ENCODE data around the gene PDE4B. TPM values are rescaled to one million over a fixed set of nuclear protein-coding genes. Genes with fewer than 3 reads are reported as not detected.

PDE4B gene
- total RNA-seq, 1 donor from 2014 or later = 7.2 TPM

DNA sequence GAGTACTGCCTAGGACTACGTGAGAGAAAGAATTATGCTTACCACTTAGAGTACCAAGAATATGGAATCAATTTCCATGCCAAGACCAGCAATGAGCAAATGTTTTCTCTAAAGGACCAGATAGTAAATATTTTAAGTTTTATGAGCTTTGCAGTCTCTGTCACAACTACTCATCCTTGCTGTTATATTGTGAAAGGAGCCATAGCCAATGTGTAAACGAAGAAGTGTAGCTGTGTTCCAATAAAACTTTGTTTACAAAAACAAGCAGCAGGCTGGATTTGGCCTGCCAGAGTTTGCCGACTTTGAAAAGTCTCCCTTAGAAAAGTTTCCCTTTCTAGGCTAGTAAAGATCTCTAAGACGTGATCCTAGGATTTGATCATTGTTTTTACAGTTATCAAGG is 128.8 kb downstream of the PDE4B start:
- H3K36me3 Mint-ChIP-seq (ENCODE audit: unreplicated experiment) = no peaks in the 10 kb centered on the region
- DNase-seq = no peak
- no peaks in the 10 kb centered on the region for H3K4me1 Mint-ChIP-seq (ENCODE audit: low read depth, unreplicated experiment)
- no peak overlapping the region for H3K4me3 Mint-ChIP-seq (ENCODE audit: unreplicated experiment)
- no peaks in the 10 kb centered on the region for H3K27me3 Mint-ChIP-seq (ENCODE audit: unreplicated experiment)
- TF ChIP-seq, protein P1, sequence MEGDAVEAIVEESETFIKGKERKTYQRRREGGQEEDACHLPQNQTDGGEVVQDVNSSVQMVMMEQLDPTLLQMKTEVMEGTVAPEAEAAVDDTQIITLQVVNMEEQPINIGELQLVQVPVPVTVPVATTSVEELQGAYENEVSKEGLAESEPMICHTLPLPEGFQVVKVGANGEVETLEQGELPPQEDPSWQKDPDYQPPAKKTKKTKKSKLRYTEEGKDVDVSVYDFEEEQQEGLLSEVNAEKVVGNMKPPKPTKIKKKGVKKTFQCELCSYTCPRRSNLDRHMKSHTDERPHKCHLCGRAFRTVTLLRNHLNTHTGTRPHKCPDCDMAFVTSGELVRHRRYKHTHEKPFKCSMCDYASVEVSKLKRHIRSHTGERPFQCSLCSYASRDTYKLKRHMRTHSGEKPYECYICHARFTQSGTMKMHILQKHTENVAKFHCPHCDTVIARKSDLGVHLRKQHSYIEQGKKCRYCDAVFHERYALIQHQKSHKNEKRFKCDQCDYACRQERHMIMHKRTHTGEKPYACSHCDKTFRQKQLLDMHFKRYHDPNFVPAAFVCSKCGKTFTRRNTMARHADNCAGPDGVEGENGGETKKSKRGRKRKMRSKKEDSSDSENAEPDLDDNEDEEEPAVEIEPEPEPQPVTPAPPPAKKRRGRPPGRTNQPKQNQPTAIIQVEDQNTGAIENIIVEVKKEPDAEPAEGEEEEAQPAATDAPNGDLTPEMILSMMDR (IDR thresholded peaks at IDR 0.05; ENCODE audit: partially characterized antibody, unreplicated experiment) = no peak
- H3K9me3 Mint-ChIP-seq (ENCODE audit: unreplicated experiment) = no peaks in the 10 kb centered on the region
- H3K27ac Mint-ChIP-seq (ENCODE audit: unreplicated experiment) = no peak overlapping the region

DNA sequence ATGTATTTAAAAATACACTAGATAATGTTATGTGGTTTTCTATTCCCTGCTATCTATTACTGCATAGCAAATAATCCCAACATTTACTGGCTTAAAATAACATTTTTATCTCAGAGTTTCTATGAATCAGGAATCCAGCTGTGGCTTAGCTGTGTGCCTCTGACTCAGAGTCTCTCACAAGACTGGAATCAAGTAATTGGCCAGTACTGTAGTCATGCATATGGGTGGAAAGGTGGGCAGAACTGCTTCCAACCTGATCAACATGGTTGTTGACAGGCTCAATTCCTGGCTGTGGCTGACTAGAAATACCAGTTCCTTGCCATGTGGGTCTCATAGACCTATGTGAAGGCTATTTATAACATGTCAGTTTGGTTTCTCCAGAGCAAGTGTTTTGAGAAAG is 131.8 kb downstream of the PDE4B start:
- Mint-ChIP-seq H3K4me1 (ENCODE audit: low read depth, unreplicated experiment) (no peaks in the 10 kb centered on the region), H3K27ac (ENCODE audit: unreplicated experiment) (no peak overlapping the region), H3K27me3 (ENCODE audit: unreplicated experiment) (no peaks in the 10 kb centered on the region), H3K36me3 (ENCODE audit: unreplicated experiment) (no peaks in the 10 kb centered on the region), H3K9me3 (ENCODE audit: unreplicated experiment) (no peaks in the 10 kb centered on the region), H3K4me3 (ENCODE audit: unreplicated experiment) (no peak overlapping the region)
- DNase-seq = no peak
- TF ChIP-seq, protein P1 (IDR thresholded peaks at IDR 0.05; ENCODE audit: partially characterized antibody, unreplicated experiment) = no peak

DNA sequence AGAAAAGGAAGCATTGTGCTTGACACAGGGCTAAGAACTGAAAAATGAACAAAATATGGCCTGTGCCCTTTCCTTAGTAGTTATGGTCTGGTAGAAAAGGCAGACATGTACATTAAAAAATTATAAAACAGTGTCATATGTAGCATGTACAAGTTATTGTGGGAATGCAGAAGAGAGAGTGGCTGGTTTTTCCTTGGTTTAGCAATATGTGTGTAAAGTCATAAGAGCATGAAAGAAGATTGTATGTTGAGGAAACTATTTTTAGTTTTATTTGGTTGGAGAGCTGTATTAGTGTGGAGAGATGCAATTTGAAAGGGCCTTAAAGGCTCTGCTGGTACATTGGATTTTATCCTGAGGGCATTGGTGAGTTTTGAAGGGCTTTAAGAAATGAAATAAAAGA is 145.8 kb downstream of the PDE4B start:
- TF ChIP-seq, protein P1 (IDR thresholded peaks at IDR 0.05; ENCODE audit: partially characterized antibody, unreplicated experiment) = no peak
- DNase-seq = no peak
- Mint-ChIP-seq H3K4me1 (ENCODE audit: low read depth, unreplicated experiment) (no peaks in the 10 kb centered on the region), H3K4me3 (ENCODE audit: unreplicated experiment) (no peak overlapping the region), H3K9me3 (ENCODE audit: unreplicated experiment) (no peaks in the 10 kb centered on the region), H3K27me3 (ENCODE audit: unreplicated experiment) (no peaks in the 10 kb centered on the region), H3K27ac (ENCODE audit: unreplicated experiment) (no peak overlapping the region), H3K36me3 (ENCODE audit: unreplicated experiment) (no peaks in the 10 kb centered on the region)

DNA sequence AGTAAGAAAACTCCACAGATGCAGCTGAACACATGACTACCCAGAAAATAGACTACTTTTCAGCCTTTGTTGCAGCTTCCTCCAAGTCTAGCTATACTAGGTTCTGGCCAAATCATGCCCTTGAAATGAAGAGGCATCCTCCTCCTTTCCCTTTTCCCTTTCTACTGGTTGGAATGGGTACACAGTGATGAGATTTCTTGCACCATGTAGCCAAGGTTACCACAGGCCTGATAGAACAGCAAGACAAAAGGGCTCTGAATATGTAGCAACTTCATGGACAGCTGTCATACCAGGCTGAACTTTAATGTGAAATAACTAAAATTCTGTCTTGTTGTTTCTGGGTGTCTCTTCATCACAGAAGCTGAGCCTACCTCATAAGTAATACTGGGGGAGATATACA is 146.5 kb downstream of the PDE4B start:
- no peaks in the 10 kb centered on the region for H3K36me3 Mint-ChIP-seq (ENCODE audit: unreplicated experiment)
- H3K9me3 Mint-ChIP-seq (ENCODE audit: unreplicated experiment) = no peaks in the 10 kb centered on the region
- H3K4me3 Mint-ChIP-seq (ENCODE audit: unreplicated experiment) = no peak overlapping the region
- no peak overlapping the region for H3K27ac Mint-ChIP-seq (ENCODE audit: unreplicated experiment)
- TF ChIP-seq, protein P1 (IDR thresholded peaks at IDR 0.05; ENCODE audit: partially characterized antibody, unreplicated experiment) = no peak
- H3K4me1 Mint-ChIP-seq (ENCODE audit: low read depth, unreplicated experiment) = no peaks in the 10 kb centered on the region
- no peaks in the 10 kb centered on the region for H3K27me3 Mint-ChIP-seq (ENCODE audit: unreplicated experiment)
- DNase-seq = no peak

DNA sequence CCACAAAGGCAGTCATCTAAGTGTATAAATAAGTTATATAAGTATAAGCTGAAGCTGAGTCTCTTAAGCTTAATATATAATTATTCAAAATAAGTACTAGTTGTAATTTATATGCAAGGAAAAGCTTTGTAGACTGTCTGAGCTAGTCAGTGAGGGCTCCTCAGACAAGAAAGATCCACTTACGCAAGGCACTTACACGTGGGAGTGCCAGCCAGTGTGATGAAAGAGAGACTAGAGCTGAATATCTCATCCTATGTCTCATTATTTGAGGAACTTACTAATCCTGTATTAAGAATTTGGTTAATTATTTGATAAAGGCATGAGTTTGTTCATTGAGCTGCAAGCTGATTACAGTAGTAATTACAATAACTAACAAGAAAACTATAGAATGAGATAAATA is 146.9 kb downstream of the PDE4B start:
- Mint-ChIP-seq H3K27me3 (ENCODE audit: unreplicated experiment) (no peaks in the 10 kb centered on the region), H3K9me3 (ENCODE audit: unreplicated experiment) (no peaks in the 10 kb centered on the region), H3K27ac (ENCODE audit: unreplicated experiment) (no peak overlapping the region), H3K4me3 (ENCODE audit: unreplicated experiment) (no peak overlapping the region), H3K4me1 (ENCODE audit: low read depth, unreplicated experiment) (no peaks in the 10 kb centered on the region), H3K36me3 (ENCODE audit: unreplicated experiment) (no peaks in the 10 kb centered on the region)
- DNase-seq = no peak
- TF ChIP-seq, protein P1 (IDR thresholded peaks at IDR 0.05; ENCODE audit: partially characterized antibody, unreplicated experiment) = no peak

All from glutamatergic neuron (in vitro differentiated cells).